Thoracic aorta (tissue), 2 donors: Measurements from ENCODE around the gene HMG20B. TPM values are rescaled to one million over a fixed set of nuclear protein-coding genes. Genes with fewer than 3 reads are reported as not detected.
A peak's percentile ranks its signal among the peaks of the same experiment; 100 is the strongest.

Experiments used
- ATAC-seq: fragments of 150-250 bp; one replicate; pipeline ENCODE4 v1.8.0; 2017; ENCODE audit warnings: low read depth; ENCODE audit not compliant: insufficient number of reproducible peaks, low FRiP score
- DNase-seq: peaks from one replicate; pipeline ENCODE4 v3.0.0-alpha.2; 2020; ENCODE audit warnings: low spot score
- H3K27ac ChIP-seq, 2 donors: fragments of 200-600 bp; sonication (generic); 1 replicate in 1 of 2; 2 replicates in 1 of 2; pipeline ENCODE4 v1.5.1; 2016; ENCODE audit warnings: mild to moderate bottlenecking in 2 of 2, moderate library complexity in 2 of 2
- H3K27me3 ChIP-seq: fragments of 200-600 bp; sonication (generic); replicated peaks from 2 replicates; pipeline ENCODE4 v1.6.0; 2016; ENCODE audit warnings: mild to moderate bottlenecking; ENCODE audit not compliant: insufficient read depth
- H3K36me3 ChIP-seq: fragments of 200-600 bp; sonication (generic); one replicate; pipeline ENCODE4 v1.5.1; 2016
- H3K4me1 ChIP-seq, 2 donors: fragments of 200-600 bp; sonication (generic); 1 replicate in 1 of 2; 2 replicates in 1 of 2; pipeline versions ENCODE4 v1.5.1 to v1.6.0; 2016; ENCODE audit warnings: low read depth in 2 of 2, mild to moderate bottlenecking in 1 of 2; ENCODE audit not compliant: control insufficient read depth in 1 of 2
- H3K4me3 ChIP-seq: fragments of 200-600 bp; sonication (generic); 2 replicates; pipeline ENCODE4 v1.5.1; 2016; ENCODE audit warnings: mild to moderate bottlenecking
- H3K9me3 ChIP-seq: fragments of 200-600 bp; sonication (generic); 2 replicates; pipeline ENCODE4 v1.5.1; 2016
- total RNA-seq, 2 donors: library from RNA; depleted of rRNA; stranded (reverse); fragments of >200 nt; gene quantifications; one replicate each; pipeline versions ENCODE4 v1.1.0 to v1.2.3, GENCODE V29; 2016
- TF ChIP-seq, protein P1 (sequence below): fragments of 200-600 bp; sonication (generic); IDR thresholded peaks from one replicate; pipeline ENCODE4 v1.5.1; 2019; ENCODE audit warnings: antibody characterized with exemption

The HMG20B gene
- total RNA-seq, 2 donors from 2014 or later, result 90.8 to 120 TPM

DNA sequence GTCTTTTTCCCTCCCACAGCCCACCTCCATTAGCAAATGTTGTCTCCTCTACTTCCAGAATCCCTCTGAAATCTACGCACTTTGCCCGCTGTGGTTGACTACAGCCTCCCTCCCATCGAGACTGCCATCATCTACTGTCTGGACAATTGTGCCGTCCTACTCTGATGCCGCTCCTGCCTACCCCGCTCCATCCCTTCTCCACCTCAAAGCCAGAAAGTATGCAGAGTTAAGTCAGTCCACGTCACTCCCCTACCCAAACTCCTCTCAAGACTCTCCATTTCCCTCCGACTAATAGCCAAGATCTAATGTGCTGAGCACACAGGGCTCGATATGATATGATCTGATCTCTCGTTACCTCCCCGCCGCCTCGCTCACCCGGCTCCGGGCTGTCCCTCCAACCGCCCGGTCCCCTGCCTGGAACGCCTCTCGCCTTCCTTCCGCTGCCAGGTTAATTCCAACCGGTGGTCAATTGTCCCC is 53.3 kb downstream of the HMG20B start:
- TF ChIP-seq, protein P1, sequence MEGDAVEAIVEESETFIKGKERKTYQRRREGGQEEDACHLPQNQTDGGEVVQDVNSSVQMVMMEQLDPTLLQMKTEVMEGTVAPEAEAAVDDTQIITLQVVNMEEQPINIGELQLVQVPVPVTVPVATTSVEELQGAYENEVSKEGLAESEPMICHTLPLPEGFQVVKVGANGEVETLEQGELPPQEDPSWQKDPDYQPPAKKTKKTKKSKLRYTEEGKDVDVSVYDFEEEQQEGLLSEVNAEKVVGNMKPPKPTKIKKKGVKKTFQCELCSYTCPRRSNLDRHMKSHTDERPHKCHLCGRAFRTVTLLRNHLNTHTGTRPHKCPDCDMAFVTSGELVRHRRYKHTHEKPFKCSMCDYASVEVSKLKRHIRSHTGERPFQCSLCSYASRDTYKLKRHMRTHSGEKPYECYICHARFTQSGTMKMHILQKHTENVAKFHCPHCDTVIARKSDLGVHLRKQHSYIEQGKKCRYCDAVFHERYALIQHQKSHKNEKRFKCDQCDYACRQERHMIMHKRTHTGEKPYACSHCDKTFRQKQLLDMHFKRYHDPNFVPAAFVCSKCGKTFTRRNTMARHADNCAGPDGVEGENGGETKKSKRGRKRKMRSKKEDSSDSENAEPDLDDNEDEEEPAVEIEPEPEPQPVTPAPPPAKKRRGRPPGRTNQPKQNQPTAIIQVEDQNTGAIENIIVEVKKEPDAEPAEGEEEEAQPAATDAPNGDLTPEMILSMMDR, result no peak
- Histone ChIP-seq H3K4me3 (peak overlapping the region; percentile 86), H3K4me1 (peaks cover 12 to 31% of the 10 kb centered on the region in 2 donors), H3K27me3 (no peaks in the 10 kb centered on the region), H3K36me3 (peaks cover 11% of the 10 kb centered on the region), H3K9me3 (no peaks in the 10 kb centered on the region), H3K27ac (peak overlapping the region; percentile 84 to 92)
- ATAC-seq (no peak), DNase-seq (no peak)

DNA sequence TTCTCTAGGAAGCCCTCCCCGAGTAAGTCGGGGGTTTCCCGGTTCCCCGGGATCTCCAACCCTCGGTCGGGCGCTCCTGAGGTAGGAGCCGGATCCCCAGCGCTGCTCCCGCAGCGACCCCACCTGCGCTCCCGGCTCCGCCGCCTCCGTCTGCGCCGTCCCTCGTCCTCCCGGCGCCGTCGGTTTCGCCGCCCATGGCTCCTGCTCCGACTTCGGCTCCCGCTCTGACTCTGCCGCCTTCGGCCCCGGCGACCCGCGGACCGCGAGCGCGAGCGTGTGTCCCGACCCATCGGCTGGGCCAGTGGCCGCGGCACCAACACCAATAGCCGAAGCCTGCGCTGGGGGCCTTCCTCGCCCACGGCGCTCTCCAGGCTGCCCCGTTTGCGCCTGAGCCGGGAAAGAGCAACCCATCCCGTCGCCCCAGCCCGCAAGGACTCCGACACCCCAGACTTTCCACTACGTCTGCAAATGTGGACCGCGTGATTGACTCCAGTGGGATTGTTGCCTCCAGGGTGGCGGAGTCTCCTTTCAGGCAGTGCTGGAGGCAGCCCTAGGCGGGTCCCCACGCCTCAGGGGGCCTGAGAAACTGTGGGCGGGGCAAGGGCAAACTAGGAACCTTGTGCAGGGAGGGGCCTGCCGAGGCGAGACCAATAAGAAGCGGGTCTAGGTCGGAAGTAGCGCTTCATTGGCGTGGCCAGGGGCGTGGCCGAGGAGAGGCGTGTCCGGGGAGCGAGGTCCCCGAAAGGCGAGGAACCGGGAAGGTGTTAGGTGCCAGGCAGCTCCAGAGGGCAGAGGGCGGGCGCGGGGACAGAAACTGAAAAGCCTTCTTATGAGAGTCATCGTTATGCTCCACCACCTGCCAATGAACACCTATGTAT is 54.0 kb downstream of the HMG20B start, which contains the start of gene CACTIN:
Gene CACTIN, minus strand, starts transcription at position 318 of the 878 bp plus-strand sequence. Its CDS starts 28 bp downstream, at position 290.
- TF ChIP-seq, protein P1, result no peak

DNA sequence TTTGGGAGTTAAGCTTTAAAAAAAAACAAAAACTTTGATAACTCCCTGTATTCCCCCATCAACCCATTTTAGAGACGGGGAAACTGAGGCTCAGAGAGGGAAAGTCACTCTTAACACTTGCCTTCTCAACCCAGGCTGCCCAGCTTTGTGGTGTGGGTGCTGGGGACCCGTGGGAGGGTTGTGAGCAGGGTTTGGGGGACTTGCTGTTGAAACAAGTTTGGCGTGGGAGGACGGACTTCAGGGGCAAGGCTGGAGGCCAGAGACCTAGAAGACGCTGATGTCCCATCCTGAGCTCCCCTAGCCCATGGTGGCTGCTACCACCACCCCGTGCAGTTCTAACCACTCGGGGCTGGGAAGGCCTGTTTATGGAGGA is 54.6 kb downstream of the HMG20B start:
- peaks cover 12 to 31% of the 10 kb centered on the region in 2 donors for H3K4me1 ChIP-seq
- DNase-seq, result no peak
- H3K9me3 ChIP-seq, result no peaks in the 10 kb centered on the region
- peak overlapping the region; percentile 84 to 92 for H3K27ac ChIP-seq
- no peaks in the 10 kb centered on the region for H3K27me3 ChIP-seq
- H3K36me3 ChIP-seq, result peaks cover 14% of the 10 kb centered on the region
- TF ChIP-seq, protein P1, result no peak
- H3K4me3 ChIP-seq, result peak overlapping the region; percentile 86
- no peak for ATAC-seq

More for the DNA sequence above, 54.0 kb downstream of the HMG20B start, which contains the start of gene CACTIN:
- Histone ChIP-seq H3K9me3 (no peaks in the 10 kb centered on the region), H3K27ac (peak within 1 kb of the TSS; percentile 84 to 92), H3K4me3 (peak within 1 kb of the TSS; percentile 86), H3K4me1 (peaks cover 12 to 31% of the 10 kb centered on the region in 2 donors), H3K27me3 (no peaks in the 10 kb centered on the region), H3K36me3 (peaks cover 10% of the 10 kb centered on the region)
- ATAC-seq (peak; percentile 95), DNase-seq (peak; percentile 98)

Other genes with a start within 250 kb of the HMG20B start
- 100 to 1,000 TPM; 178 to 203 TPM for gene NFIC, start 206.4 kb upstream of the HMG20B start, total RNA-seq
- gene SMIM24, start 92.4 kb upstream of the HMG20B start, total RNA-seq, result not detected
- gene SMIM44, start 89.5 kb upstream of the HMG20B start, total RNA-seq, result not detected
- gene DOHH, start 72.3 kb upstream of the HMG20B start, total RNA-seq, result 10 to 100 TPM; 22.0 to 24.2 TPM
- 10 to 100 TPM; 29.6 to 33.8 TPM for gene FZR1, start 66.6 kb upstream of the HMG20B start, total RNA-seq
- gene TEKTIP1, start 33.8 kb upstream of the HMG20B start, total RNA-seq, result not detected
- 100 to 1,000 TPM in 1 of 2 donors, 10 to 100 TPM in 1; 85.6 to 112 TPM for gene MFSD12, start 15.4 kb upstream of the HMG20B start, total RNA-seq
- 1 to 10 TPM; 1.1 to 1.6 TPM for gene GIPC3, start 12.5 kb downstream of the HMG20B start, total RNA-seq
- gene TBXA2R, start 33.9 kb downstream of the HMG20B start, total RNA-seq, result 10 to 100 TPM; 29.4 to 39.1 TPM
- gene CACTIN, start 53.8 kb downstream of the HMG20B start, total RNA-seq, result 10 to 100 TPM; 33.4 to 38.0 TPM
- 10 to 100 TPM; 82.6 to 84.5 TPM for gene PIP5K1C, start 127.5 kb downstream of the HMG20B start, total RNA-seq
- 1 to 10 TPM in 1 of 2 donors, under 1 TPM in 1; 0.41 to 2.1 TPM for gene TJP3, start 135.4 kb downstream of the HMG20B start, total RNA-seq
- 10 to 100 TPM; 17.4 to 26.8 TPM for gene APBA3, start 188.7 kb downstream of the HMG20B start, total RNA-seq
- 10 to 100 TPM; 32.4 to 56.9 TPM for gene MRPL54, start 189.7 kb downstream of the HMG20B start, total RNA-seq
- not detected for gene RAX2, start 199.3 kb downstream of the HMG20B start, total RNA-seq
- 1 to 10 TPM; 5.4 to 6.4 TPM for gene MATK, start 213.4 kb downstream of the HMG20B start, total RNA-seq